CD4-positive, alpha-beta T cell treated with Interleukin-1 beta for 1 hour (primary cell): ENCODE results near the gene AKAP9.
"Not testable (repeated sequence)": the region's sequence is repeated elsewhere in the genome, so short reads cannot be mapped to it uniquely, and the experiment has no call there.

Experiments used
- DNase-seq, 2 donors: peaks; one replicate each; pipeline ENCODE4 v3.0.0-alpha.2; 2020 to 2022

The AKAP9 gene

DNA sequence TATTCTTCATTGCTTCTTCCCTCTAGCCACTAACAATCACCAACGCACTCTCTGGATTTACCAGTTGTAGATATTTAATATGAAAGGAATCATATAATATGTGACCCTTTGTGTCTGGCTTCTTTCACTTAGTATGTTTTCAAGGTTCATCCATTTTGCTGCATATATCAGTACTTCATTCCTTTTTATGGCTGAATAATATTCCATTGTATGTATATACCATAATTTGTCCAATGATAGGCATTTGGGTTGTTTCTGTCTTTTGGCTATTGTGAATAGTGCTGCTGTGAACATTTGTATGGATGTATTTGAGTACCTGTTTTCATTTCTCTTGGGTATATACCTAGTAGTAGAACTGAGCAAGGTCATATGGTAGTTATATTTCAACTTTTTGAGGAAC lies 7.3 kb downstream of the AKAP9 start:
- DNase-seq, result no peak

DNA sequence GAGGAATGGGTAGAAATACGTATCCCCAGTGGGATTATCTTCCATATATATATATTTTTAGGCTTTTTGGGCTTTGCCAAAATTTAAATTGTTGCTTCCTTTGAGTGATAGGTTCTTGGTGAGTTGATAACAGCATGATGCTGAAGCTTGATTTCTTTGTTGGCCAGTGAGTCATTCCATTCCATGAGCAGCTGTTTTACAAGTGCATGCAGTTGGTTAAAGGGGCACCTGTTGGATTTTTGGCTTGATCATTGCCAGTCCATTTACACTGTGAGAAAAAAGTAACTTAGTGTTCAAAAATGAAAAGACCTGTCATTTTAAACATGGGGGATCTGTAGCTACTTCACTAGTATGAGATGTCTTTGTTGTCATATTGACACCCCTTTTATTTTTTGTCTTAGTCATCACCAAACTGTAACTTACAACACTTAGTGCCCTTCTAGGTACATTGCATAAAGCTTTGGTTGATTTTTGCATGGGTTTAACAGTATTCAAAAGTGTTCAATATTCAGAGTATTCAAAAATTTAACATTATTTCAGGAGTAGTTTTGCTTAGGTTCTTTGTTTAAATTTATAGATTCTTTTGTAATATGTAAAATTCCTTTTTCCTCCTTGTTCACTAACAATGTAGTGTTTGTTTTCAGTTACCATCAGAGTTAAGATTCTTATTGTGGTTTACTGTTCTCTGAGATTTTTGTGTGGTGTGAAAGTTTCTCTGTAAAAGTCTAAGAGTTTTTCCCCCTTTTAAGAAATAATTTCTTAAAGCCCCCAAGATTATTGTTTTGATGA lies 8.8 kb downstream of the AKAP9 start:
- no peak for DNase-seq

DNA sequence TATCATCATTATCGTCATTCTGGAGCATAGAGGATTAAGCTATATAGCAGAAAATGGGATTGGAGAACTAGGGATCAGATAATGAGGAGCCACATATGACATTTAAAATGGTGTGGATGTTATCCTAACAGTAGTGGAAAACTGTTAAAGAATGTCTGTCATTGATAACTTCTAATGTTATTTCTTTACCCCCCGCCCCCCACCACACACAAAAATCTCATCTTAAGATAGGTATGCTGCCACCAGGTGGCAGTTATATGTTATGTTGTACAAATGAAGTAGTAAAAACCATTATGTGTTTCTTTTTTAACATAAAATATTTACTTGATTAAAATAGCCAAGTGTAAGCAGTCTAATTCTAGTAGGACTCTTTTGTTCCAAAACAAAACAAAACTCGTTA lies 13.0 kb downstream of the AKAP9 start:
- peak in 1 of 2 donors; percentile 15 for DNase-seq

DNA sequence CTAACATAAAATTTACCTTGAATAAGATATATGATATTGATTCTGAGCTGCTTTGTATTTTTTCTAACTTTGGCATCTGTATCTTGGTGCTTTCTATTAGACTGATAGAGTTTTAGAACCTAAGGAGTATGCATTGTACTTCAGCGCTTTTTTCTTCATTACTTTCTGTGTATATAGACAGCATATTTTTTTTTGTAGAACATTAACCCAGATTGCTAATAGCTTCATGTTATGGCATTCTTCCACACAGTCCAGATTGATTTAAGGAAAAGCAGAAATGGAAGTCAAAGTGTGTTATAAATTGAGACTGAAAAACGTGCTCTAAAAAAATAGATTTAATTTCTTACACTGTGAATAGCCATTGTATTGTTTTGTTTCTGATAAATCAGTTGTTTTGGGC lies 15.8 kb downstream of the AKAP9 start:
- not testable (repeated sequence) for DNase-seq

DNA sequence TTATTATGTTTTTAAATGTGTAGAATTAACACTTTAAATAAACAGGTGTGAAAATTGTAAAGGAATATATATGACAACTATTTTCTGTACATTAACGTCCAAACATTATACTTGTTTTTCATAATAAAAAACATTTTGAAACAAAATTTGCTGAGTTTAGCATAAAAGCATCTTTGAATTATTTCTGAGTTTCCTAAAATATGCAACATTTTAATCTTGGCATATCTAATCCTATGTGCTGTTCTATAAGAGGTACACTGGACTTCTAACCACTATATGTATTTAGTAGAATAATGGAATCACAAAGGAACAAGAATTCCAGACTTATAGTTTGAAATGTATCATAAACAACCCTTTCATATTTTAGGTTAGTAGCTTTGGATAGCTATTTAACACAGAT lies 16.6 kb downstream of the AKAP9 start:
- no peak for DNase-seq

DNA sequence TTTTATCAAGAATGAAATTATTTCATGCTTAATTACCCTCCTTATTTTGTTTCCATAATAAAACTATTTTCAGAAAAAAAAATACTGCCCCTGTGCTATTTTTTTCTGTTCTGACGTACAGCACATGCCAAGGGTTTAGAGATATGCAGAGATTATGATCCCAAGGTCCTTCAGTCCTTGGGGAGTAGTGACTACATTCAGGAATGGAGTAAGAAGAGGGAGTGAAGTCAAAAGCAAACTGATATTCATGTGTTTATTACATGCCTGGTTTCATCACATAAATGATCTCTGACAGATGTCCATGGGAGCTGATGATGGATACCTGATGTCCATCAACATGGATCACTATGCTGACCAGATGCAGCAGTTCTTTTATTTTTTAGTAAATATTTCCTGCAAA lies 17.2 kb downstream of the AKAP9 start:
- no peak for DNase-seq

DNA sequence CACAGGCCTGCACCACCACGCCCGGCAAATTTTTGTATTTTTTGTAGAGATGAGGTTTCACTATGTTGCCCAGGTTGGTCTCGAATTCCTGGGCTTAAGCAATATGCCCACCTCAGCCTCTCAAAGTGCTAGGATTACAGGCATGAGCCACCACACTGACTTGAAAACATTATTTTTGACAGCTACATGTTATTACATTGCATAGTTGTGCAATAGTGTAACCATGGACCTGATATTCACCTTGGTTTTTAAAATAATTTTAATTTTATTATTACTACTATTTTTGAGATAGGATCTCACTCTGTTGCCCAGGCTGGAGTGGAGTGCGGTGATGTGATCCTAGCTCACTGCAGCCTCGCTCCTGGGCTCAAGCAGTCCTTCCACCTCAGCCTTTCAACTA lies 18.4 kb downstream of the AKAP9 start:
- DNase-seq, result no peak

DNA sequence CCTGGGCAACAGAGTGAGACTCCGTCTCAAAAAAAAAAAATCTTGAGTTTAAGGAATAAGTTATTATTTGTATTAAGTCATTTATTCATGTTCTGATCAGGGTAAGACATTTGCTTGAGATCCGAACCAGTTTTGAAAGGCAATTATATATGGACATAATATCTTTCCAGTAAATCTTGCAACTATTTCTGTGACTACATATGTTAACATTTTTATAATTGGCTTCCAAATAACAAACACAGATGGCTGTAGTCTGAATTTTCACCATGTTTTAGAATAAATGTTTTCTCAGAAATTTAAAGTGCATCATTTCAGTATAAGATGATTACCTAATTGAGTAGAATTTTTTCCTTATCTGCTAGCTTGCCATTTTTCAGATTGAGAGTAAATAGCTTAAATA lies 21.2 kb downstream of the AKAP9 start:
- no peak for DNase-seq

DNA sequence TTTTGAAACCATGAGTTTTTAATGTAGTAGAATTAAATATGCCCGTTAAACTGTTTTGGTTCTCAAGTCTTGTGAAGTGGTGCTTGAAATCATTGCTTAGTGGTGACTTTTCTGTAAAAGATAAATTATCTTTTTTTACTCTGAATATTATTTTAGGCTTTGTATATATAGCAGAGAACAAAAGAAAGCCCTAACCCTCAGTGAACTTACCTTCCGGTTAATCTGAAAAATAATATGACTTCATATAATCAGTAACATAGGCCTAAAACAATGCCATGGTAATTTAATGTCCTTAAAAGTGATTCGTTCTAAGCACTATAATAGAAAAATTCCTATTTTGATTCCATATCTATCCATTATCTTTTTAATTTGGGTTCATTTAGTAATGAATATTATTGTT lies 21.8 kb downstream of the AKAP9 start:
- DNase-seq, result no peak

DNA sequence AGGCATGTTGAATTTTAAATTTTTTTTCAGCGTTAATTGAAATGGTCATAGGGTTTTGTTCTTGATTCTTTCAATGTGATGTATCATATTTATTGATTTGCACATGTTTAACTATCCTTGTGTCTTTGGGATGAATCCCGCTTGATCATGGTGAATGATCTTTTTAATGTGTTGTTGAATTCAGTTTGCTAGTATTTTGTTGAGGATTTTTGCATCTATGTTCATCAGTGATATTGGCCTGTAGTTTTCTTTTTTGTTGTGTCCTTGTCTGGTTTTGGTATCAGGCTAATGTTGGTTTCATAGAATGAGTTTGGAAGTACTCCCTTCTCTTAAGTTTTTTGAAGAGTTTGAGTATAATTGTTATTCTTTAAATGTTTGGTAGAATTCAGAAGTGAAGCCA lies 26.9 kb downstream of the AKAP9 start:
- DNase-seq, result not testable (repeated sequence)

DNA sequence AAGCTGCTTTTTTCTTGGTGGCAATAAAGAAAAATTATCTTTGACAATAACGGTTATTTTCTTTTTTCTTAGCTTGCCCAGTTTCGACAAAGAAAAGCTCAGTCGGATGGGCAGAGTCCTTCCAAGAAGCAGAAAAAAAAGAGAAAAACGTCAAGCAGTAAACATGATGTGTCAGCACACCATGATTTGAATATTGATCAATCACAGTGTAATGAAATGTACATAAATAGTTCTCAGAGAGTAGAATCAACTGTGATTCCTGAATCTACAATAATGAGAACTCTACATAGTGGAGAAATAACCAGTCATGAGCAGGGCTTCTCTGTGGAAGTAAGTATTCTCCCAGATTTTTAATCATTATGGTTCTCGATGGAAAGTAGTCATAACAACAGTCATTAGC lies 33.0 kb downstream of the AKAP9 start:
- DNase-seq, result no peak

DNA sequence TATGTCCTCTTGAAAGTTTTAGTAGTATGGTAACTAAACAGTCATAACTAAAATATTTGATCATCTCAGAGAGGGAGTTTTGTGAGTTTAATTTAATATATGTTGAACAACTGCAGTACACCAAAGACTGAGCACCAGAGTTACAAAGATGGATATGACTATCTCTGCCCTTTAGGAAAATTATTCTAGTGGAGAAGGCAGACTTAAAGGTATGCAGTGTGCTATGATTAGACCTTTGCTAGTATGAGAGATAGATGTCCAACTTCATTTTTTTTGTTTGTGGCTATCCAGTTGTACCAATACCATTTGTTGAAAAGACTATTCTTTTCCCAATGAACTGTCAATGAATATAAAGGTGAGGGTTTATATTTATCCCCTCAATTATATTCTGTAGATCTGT lies 33.4 kb downstream of the AKAP9 start:
- no peak for DNase-seq

DNA sequence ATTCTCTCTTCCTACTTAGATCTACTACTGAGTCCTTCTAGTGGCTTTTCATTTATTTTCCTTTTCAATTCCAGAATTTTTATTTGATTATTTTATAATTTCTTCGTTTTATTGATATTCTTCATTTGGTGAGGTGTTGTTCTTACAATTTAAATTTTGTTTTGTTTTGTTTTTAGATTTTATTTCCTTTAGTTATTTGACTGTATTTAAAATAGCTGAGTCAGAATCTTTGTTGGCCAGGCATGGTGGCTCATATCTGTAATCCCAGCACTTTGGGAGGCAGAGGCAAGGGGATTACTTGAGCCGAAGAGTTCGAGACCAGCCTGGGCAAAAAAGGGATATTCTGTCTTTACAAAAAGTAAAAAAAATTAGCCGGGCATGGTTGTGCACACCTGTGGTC lies 36.1 kb downstream of the AKAP9 start:
- DNase-seq, result no peak

DNA sequence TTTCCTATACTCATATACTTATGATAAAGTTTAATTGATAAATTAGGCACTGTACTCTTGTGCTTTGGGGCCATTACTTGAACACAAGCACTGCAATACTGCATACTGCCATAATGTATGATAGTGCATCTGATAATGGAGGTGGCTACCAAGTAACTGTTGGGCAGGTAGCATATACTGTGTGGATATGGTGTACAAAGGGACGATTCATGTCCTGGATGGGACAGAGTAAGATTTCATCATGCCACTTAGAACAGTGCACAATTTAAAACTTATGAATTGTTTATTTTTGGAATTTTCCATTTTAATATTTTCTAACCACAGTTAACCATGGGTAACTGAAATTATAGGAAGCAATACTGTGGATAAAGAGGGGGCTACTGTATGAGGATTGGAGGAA lies 38.9 kb downstream of the AKAP9 start:
- DNase-seq, result no peak

DNA sequence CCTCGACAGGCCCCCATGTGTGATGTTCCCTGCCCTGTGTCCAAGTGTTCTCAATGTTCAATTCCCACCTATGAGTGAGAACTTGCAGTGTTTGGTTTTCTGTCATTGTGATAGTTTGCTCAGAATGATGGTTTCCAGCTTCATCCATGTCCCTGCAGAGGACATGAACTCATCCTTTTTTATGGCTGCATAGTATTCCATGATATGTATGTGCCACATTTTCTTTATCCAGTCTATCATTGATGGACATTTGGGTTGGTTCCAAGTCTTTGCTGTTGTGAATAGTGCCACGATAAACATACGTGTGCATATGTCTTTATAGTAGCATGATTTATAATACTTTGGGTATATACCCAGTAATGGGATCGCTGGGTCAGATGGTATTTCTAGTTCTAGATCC lies 41.7 kb downstream of the AKAP9 start:
- DNase-seq, result not testable (repeated sequence)

DNA sequence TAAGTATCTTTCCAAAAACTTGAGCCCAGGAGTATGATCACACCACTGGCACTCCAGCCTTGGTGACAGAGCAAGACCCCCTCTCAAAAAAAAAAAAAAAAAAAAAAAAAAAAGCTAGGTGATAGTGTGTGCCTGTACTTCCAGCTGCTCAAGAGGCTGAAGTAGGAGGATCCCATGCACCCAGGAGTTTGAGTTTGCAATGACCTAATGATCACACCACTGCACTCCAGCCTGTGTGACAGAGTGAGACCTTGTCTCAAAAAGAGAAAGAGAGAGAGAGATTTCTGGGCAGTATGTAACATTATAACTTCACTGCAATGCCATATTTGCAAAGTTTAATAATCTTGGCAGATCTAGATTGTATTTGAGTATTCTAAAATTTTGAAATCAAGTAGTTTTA lies 47.6 kb downstream of the AKAP9 start:
- DNase-seq, result no peak

DNA sequence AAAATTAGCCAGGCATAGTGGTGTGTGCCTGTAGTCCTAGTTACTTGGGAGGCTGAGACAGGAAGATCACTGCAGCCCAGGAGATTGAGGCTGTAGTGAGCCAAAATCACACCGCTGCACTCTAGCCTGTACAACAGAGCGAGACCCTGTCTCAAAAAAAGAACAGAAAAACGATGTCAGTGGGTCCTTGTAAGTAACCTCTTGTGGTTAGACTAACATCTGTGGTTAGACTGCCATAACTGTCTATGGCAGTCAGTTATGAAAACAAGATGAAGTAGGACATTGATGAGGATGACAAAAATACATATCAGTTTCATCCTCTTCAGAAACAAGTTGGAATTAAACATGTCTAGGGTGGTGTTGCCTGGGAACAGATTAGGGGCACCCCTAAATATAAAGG lies 53.3 kb downstream of the AKAP9 start:
- no peak for DNase-seq

DNA sequence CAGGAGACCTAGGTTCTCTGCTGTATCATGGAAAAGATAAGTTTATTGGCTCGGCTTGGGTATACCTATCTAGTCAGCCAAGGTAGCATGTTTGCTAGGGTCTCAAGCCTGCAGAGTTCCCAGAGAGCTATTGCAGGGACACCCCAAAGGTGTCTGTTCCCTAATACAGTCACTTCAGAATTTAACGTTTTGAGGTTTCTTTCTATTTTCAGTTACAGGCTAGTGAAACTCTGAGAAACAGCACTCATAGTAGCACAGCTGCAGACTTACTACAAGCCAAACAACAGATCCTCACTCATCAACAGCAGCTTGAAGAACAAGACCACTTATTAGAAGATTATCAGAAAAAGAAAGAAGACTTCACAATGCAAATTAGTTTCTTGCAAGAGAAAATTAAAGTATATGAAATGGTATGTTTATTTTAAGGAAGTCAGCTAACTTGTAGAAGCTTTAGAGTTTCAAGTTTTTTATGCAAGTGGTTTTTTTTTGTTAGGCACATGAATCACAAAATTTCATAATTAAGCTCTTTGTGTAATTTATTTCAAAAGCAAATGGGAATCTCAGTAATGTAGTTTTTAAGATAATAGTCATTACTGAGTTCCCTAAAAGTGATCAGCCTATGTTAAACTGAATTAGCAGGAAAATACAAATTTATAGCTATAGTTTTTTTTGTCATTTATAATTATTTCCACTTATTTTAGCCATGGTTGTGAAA lies 54.9 kb downstream of the AKAP9 start:
- DNase-seq, result no peak

DNA sequence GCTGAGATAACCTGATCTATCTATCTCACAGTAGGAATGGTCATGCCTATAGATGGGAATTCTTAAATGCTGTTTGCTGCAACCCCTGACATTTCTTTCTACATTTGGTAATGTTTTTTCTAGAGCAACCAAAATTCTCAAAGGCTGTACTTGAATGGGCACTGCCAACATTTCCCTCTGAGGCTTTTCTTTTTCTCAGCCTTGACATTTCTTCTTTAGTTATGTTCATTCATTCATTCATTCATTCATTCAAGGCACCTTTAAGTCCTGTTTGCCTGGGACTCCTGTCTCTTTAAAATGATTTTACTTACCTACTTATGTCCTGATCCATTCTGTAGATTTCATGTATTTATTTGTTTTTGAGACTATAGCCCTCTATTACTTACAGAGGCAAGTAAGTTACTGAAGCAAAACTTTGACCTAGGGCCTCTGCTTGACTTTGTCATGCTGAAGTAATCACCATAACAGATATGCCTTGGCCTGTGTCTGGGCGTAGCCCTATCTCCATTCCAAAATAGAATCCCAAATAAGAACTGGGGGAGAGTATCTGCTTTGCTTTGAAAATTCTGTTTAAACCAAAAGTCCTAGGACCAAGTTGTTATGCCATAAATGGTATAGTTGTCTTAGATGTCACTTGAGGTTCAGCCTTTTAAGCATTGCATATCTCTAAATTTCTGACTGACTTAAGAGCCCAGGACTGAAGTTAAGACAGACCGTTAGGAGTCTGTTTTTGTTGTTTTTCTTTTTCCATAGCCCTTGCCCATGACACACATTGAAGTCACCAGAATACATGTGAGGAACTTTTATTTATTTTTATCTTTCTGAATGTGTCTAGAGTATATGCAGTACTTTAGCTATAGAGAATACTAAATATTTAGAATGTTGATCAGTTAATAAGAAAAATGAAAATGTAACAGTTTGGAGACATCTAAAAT lies 59.2 kb downstream of the AKAP9 start:
- no peak for DNase-seq

DNA sequence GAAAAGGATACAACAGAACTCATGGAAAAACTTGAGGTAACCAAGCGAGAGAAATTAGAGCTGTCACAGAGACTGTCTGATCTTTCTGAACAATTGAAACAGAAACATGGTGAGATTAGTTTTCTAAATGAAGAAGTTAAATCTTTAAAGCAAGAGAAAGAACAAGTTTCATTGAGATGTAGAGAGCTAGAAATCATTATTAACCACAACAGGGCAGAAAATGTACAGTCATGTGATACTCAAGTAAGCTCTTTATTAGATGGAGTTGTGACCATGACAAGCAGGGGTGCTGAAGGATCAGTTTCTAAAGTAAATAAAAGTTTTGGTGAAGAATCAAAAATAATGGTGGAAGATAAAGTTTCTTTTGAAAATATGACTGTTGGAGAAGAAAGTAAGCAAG lies 62.1 kb downstream of the AKAP9 start:
- no peak for DNase-seq

DNA sequence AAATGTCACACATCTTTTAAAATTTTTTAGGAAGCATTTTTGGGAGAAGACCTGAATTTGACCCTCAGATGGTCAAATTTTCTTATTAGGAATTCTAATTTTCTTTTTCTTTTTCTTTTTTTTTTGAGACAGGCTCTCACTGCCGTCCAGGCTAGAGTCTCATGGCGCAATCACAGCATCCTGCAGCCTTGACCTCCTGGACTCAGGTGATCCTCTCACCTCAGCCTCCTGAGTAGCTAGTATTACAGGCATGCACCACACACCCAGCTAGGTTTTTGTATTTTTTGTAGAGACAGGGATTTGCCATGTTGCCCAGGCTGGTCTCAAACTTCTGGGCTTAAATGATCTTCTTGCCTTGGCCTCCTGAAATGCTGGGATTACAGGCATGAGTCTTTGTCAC lies 65.4 kb downstream of the AKAP9 start:
- no peak for DNase-seq

DNA sequence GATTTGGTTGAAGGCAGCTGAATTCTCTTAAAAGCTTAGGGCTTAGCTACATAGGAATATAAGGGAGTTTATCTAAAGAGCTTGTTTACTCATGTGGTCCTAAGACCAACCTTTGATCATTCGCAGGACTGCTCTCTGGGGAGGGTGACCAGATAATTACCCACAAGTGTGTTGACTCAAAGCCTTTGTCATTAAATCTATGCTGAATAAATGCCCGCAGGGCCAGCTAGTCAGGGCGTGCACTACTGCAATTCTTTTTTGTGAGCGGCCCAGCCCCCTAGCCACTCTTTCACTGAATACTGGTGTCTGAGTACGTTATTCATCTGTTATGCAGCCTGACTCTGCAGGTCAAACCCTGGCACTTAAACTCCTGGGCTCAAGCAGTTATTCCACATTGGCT lies 69.6 kb downstream of the AKAP9 start:
- no peak for DNase-seq

DNA sequence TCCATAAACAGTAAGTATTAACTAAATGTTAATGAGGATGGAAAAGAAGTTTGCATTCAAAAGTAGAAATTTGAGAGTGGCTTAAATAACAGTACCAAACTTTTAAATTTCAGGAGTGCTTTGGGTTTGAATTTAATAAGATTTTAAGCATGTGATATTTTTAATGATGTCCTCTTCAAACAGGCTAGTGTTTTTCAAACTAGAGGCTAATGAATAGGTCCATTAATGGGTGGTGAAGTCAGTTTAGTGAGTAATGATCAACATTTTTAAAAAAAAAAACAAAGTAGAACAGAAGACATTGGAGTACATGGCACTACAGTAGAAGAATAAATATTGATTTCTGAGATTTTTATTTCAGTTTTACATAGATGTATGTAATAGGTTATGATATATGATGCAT lies 72.9 kb downstream of the AKAP9 start:
- no peak for DNase-seq

DNA sequence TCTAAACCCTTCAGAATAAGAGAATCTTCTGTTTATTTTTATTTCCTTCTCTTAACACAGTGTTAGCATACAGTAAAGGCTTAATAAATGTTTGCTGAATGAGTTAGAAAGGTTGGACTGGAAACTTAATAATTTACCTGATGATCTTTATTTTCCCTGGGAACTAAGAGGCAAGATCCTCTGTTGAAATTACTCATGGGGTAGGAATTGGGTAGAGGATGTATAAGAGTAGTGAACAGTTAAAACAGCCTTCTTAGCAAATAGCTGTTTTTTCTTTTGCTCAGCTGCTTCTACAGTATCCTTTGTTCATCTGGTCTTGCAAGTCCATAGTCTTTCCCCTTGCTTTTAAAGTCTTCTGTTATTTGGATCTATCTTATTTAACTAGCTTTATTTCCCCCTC lies 80.0 kb downstream of the AKAP9 start:
- DNase-seq, result no peak
